GM18951 (cell line): ENCODE data around the gene TBC1D3I.

Experiments used
- POLR2A ChIP-seq: IDR thresholded peaks from 4 replicates; pipeline ENCODE4 v1.6.1; 2011; ENCODE audit warnings: mild to moderate bottlenecking; ENCODE audit not compliant: insufficient read length, insufficient read depth; ENCODE audit errors: extremely low read depth
- in situ Hi-C: fragments of 300-500 bp; cut with MboI; formaldehyde crosslinking; loops from one replicate; pipeline ENCODE4 v1.12.0; 2022; ENCODE audit warnings: low sequenced_read_pairs, mixed read lengths, inconsistent platforms; ENCODE audit not compliant: unreplicated experiment

TBC1D3I gene

GRCh38 chr17:36212966-36213365, 51.4 kb downstream of the TBC1D3I start:
- no peak for TF ChIP-seq POLR2A
- in situ Hi-C loops: loop anchor here (10.0 to 25.0 kb wide), 2 partner anchors 108 to 274 kb away; partner anchors contain the start of genes CCL4 and ZNHIT3

GRCh38 chr17:36212272-36212605, 52.1 kb downstream of the TBC1D3I start:
- in situ Hi-C loops: loop anchor here (10.0 to 25.0 kb wide), 2 partner anchors 107 to 275 kb away; partner anchors contain the start of genes CCL4 and ZNHIT3
- TF ChIP-seq POLR2A: no peak

GRCh38 chr17:36211484-36212271, 52.7 kb downstream of the TBC1D3I start:
- in situ Hi-C loops: loop anchor here (10.0 to 25.0 kb wide), 2 partner anchors 107 to 276 kb away; partner anchors contain the start of genes CCL4 and ZNHIT3
- peak; percentile 10 for TF ChIP-seq POLR2A

- in situ Hi-C loops: loop anchor here (10.0 to 25.0 kb wide), 2 partner anchors 106 to 277 kb away; partner anchors contain the start of genes CCL4 and ZNHIT3
Measured at GRCh38 chr17:36210439-36211211, 53.7 kb downstream of the TBC1D3I start, which contains the start of gene CCL4L2. Gene CCL4L2 (plus strand): TSS chr17:36211063.

GRCh38 chr17:36209575-36209974, 54.8 kb downstream of the TBC1D3I start:
- in situ Hi-C loops: loop anchor here (25.0 kb wide), 1 partner anchor 278 kb away; the partner anchor contains the start of gene ZNHIT3
- TF ChIP-seq POLR2A: no peak

GRCh38 chr17:36207383-36207782, 57.0 kb downstream of the TBC1D3I start:
- in situ Hi-C loops: loop anchor here (25.0 kb wide), 1 partner anchor 280 kb away; the partner anchor contains the start of gene ZNHIT3

GRCh38 chr17:36206486-36206821, 57.9 kb downstream of the TBC1D3I start:
- in situ Hi-C loops: loop anchor here (25.0 kb wide), 1 partner anchor 281 kb away; the partner anchor contains the start of gene ZNHIT3

GRCh38 chr17:36205637-36206485, 58.5 kb downstream of the TBC1D3I start:
- in situ Hi-C loops: loop anchor here (25.0 kb wide), 1 partner anchor 281 kb away; the partner anchor contains the start of gene ZNHIT3
- TF ChIP-seq POLR2A: no peak

- in situ Hi-C loops: loop anchor here (25.0 kb wide), 1 partner anchor 282 kb away; the partner anchor contains the start of gene ZNHIT3
- no peak for TF ChIP-seq POLR2A
Measured at GRCh38 chr17:36204724-36205500, 59.5 kb downstream of the TBC1D3I start.
